ENCODE measurements around the gene OGT. TPM values are rescaled to one million over a fixed set of nuclear protein-coding genes. Genes with fewer than 3 reads are reported as not detected.

Gene OGT
- total RNA-seq, 4 donors from 2014 or later: 49.6 to 156 (median 88.8) TPM

- H3K4me3 ChIP-seq: no peak overlapping the region
- no peak for ATAC-seq
- H3K4me1 ChIP-seq: no peaks in the 10 kb centered on the region
- no peaks in the 10 kb centered on the region for H3K27me3 ChIP-seq
- H3K27ac ChIP-seq: no peak overlapping the region
- no peaks in the 10 kb centered on the region for H3K9me3 ChIP-seq
- WGBS, 2 donors (ENCODE audit: low coverage in 1 of 2): 100% methylated on average over 1 of the region's 2 CpGs; no CpG with 5 or more reads in 1 of the 2 donors
- peaks cover 0 to 76% of the 10 kb centered on the region in 2 donors for H3K36me3 ChIP-seq
- TF ChIP-seq POLR2A (IDR thresholded peaks at IDR 0.05) (no peak), EP300 (IDR thresholded peaks at IDR 0.05) (no peak), CTCF (IDR thresholded peaks at IDR 0.05) (no peak), POLR2AphosphoS5 (IDR thresholded peaks at IDR 0.05) (no peak)
Observed at GRCh38 chrX:71573590-71573989, 40.7 kb downstream of the OGT start.

GRCh38 chrX:71577682-71578081 lies 44.8 kb downstream of the OGT start:
- ATAC-seq: no peak
- WGBS, 2 donors (ENCODE audit: low coverage in 1 of 2): 78 to 98% methylated on average over 3 to 5 of the region's 24 CpGs

GRCh38 chrX:71578253-71579135 lies 45.6 kb downstream of the OGT start, which contains the start of gene GCNA:
TSS of gene GCNA (plus strand) at chrX:71578437. CDS start at chrX:71580822, 2,385 bp downstream.
- Histone ChIP-seq H3K9me3 (no peaks in the 10 kb centered on the region), H3K4me3 (no peak within 1 kb of the TSS), H3K27ac (no peak within 1 kb of the TSS), H3K36me3 (peaks cover 0 to 32% of the 10 kb centered on the region in 2 donors), H3K27me3 (no peaks in the 10 kb centered on the region), H3K4me1 (no peaks in the 10 kb centered on the region)
- ATAC-seq: no peak
- WGBS, 2 donors (ENCODE audit: low coverage in 1 of 2): 96 to 100% methylated on average over 1 to 9 of the region's 48 CpGs
- TF ChIP-seq POLR2A (IDR thresholded peaks at IDR 0.05): no peak
- TF ChIP-seq CTCF (IDR thresholded peaks at IDR 0.05): no peak
- no peak for TF ChIP-seq EP300 (IDR thresholded peaks at IDR 0.05)
- TF ChIP-seq POLR2AphosphoS5 (IDR thresholded peaks at IDR 0.05): no peak

More at GRCh38 chrX:71577682-71578081, 44.8 kb downstream of the OGT start:
- H3K27ac ChIP-seq: no peak overlapping the region
- no peak for TF ChIP-seq POLR2A (IDR thresholded peaks at IDR 0.05)
- TF ChIP-seq CTCF (IDR thresholded peaks at IDR 0.05): no peak
- TF ChIP-seq POLR2AphosphoS5 (IDR thresholded peaks at IDR 0.05): no peak
- no peak for TF ChIP-seq EP300 (IDR thresholded peaks at IDR 0.05)
- peaks cover 0 to 40% of the 10 kb centered on the region in 2 donors for H3K36me3 ChIP-seq
- no peak overlapping the region for H3K4me3 ChIP-seq
- no peaks in the 10 kb centered on the region for H3K9me3 ChIP-seq
- no peaks in the 10 kb centered on the region for H3K4me1 ChIP-seq
- H3K27me3 ChIP-seq: no peaks in the 10 kb centered on the region

GRCh38 chrX:71579136-71579989 lies 46.5 kb downstream of the OGT start:
- H3K4me3 ChIP-seq: no peak overlapping the region
- H3K36me3 ChIP-seq: peaks cover 0 to 23% of the 10 kb centered on the region in 2 donors
- H3K9me3 ChIP-seq: no peaks in the 10 kb centered on the region
- 80 to 100% methylated on average over 1 to 5 of the region's 26 CpGs for WGBS, 2 donors (ENCODE audit: low coverage in 1 of 2)
- H3K27ac ChIP-seq: no peak overlapping the region
- no peaks in the 10 kb centered on the region for H3K27me3 ChIP-seq
- H3K4me1 ChIP-seq: no peaks in the 10 kb centered on the region
- ATAC-seq: no peak
- no peak for TF ChIP-seq EP300 (IDR thresholded peaks at IDR 0.05)
- no peak for TF ChIP-seq CTCF (IDR thresholded peaks at IDR 0.05)
- TF ChIP-seq POLR2A (IDR thresholded peaks at IDR 0.05): no peak
- no peak for TF ChIP-seq POLR2AphosphoS5 (IDR thresholded peaks at IDR 0.05)

Data from gastroesophageal sphincter (tissue), 4 donors.